NCI-H748 treated with DMSO at 0.1 percent for 48 hours (cell line): Measurements from ENCODE around the gene NFASC.

ENCODE experiments used
- DNase-seq: peaks from one replicate; lab custom pipeline; 2025; lab: John Stamatoyannopoulos, UW

NFASC gene

DNA sequence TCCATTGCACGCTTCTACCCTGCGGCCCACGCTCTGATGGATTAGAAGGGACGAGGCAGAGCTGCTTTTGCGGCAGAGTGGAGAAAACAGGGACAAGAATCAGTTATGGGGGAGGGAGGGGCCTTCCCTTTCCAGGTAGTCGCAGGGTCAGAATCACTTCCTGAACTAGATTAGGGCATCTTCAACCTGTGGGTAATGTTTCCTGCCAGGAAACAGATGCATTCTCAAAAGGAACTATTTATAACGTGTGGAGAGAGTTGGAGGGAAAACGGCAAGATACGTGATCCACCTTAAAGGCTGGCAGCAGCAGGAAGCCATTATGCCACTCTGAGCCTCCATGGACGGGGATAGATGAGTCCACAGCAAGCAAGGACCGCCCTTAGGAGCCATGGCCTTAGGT, 112.5 kb downstream of the NFASC start:
- DNase-seq: no peak

DNA sequence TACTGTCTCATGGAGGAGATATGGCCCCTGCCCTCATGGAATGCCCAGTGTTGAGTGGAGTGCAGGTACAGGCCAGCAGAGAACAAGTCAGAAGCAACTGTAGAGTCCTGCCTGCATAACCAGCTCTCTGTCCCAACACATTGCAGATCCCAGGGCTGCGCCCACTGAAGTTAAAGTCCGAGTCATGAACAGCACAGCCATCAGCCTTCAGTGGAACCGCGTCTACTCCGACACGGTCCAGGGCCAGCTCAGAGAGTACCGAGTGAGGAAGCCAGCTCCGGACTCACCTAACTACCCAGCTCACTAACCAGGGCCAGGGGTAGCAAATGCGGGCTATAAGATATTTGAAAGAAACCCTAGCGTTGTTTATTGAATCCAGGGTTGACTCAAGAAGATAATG, 113.2 kb downstream of the NFASC start:
- no peak for DNase-seq

DNA sequence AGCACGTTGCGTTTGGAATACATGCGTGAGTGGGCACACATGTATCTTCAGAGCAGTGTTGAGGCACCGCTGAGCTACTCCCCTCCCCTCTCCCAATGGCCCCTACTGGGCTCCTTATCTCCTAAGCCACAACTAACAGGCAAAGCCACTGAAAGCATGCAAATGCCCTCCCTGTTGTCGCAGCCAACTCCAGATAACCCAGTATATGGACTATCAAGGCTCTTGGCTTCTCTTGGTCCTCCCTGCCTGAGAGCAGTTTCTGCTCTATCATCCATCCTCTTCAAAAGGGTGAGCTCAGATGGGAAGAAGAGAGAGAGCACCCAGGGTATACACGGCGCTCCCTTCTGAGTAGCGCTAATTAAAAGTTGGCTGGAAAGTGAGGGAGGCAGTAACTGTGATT, 113.8 kb downstream of the NFASC start:
- no peak for DNase-seq

DNA sequence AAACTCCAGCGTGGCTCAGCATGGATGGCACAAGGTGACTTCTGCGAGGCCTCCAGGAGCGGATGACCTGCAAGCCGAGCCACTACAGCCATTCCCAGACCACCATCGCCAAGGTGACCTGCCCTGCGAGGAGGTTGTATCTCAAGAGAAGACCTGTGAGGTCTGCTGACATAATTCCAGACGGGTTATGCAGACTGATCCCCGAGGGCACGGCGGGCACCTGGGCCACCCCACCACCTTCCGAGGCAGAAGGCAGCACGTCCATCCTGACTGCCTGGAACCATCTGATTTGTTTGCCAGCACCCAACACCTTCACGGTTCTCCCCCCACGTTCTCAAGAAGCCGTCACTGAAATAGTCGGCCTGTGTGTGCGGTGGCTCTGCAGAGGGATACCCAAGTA, 115.5 kb downstream of the NFASC start:
- no peak for DNase-seq

DNA sequence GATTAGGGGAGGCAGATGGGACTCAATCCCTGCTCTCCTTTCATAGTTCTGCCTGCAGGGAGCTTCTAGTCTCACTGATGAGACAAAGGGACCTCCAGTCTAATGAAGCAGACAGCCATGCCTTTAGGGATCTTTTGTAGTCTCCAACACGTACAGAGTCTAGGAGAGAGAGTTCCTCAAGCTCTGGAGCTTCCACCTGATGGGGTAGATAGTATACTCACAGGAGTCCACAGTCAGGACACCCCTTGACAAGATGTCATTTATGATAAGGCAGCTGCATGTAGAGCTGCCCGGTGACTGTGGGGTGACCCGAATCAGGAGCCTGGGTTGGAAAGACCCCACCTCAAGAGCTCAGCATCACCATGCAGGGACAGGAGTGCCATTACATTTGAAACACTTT, 117.0 kb downstream of the NFASC start:
- DNase-seq: no peak

DNA sequence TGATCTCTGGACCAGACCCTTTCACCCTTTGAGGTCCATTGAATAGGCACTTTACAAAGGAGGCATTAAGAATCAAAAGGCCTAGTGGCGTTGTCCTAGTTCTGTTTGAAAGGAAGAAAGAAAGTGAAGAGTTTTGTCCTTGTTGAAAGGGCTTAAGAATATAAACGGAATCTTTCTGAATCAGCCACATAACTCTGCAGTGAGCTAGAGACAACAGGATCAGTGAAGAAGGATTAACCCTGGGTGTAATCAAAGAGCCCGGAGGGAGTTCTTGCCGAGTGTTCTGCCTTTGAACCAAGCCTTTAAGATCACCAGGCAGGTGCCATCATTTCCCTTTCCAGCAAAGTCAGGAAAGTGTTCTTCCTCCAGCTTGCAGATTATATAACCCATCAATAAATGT, 117.5 kb downstream of the NFASC start:
- DNase-seq: no peak

DNA sequence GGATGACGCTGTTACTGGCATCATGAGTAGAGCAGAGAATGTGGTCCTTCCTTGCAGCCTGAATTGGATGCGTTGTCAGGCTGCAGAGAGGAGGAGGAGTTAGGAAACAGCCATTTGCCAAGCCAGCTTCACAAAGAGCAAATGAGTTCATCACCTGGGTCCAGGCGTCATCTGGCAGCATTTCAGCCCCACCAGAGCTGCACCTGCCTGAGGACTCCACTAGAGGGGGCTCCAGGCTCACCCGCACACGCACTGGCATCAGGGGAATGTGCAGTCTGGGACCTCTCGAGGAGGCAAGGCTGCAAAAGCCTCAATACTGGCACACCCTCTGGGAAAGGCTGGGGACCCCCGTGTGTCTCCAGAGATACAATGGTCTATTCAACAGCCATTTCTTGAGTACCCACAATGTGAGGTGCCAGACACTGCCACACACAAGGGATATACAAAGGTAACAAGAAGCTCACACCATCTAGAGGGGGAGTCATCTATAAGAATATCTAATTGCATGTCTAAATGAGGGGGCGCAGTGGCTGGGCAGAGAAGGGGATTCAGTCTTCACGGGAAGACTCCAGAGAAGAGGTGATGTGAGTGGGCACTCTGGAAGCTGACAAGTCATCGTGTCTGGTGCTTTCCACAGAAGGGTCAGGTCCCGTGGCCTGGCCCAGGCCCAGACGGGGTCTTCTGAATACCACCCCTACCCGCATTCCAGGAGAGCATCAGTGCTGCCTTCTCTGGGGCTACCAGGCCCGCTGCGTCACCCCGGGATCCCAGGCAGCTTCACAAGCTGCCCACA, 118.8 kb downstream of the NFASC start:
- DNase-seq: peak; percentile 1

DNA sequence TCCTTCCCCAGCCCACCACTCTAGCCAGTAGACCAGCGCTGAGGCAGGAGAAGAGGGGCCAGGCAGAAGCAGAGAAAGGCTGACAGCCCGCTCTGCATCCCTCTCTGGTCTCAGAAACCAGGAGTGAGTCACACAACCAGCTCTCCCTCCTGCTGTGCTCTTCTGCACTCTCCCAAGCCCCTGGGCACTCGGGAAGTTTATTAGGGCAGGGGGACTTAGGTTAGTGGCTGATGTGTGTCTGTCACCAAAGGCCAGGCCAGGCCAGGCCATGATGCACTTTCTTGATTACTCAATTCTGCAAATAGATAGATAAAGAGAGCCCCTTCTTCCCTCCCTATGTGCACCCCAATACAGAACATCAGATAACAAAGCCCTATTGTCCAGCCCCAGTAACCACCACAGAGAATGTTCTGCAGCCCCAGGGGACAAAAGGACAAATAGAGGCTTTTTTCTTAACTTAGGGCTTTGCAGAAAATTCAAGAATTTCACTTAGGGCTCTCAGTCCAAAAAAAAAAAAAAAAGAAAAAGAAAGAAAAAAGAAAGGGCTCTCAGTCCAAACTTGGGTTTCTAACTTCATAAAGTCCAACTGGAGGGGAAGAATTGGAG, 119.5 kb downstream of the NFASC start:
- DNase-seq: no peak

DNA sequence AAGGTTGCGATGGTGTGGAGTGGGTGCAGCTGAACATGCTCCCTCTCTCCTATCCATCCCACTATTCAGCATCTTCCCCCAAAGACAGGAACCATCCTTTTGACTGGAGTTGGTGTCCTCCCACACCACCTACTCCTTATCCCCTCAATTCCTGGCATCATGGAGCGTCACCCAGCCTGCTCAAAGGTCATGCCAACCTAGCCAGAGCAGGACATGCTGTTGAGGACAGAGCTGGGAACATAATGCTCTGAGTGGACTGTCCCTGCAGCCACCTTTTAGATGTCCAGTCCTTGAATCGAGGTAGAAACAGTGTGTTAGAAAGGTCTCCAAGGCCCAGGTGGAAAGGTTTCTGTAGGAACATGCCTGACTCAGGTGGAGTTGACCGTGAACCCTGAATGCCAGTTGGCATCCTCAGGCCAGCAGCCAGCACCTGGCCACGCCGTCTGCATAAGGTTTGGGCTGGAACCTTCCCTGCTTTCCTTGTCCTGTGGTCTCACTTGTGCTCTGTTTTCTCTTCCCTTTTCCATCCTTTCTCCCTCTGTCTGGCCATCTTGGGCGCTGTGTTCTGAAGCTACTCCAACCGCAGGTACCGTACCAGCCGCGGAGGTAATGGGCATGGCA, 120.2 kb downstream of the NFASC start:
- no peak for DNase-seq

DNA sequence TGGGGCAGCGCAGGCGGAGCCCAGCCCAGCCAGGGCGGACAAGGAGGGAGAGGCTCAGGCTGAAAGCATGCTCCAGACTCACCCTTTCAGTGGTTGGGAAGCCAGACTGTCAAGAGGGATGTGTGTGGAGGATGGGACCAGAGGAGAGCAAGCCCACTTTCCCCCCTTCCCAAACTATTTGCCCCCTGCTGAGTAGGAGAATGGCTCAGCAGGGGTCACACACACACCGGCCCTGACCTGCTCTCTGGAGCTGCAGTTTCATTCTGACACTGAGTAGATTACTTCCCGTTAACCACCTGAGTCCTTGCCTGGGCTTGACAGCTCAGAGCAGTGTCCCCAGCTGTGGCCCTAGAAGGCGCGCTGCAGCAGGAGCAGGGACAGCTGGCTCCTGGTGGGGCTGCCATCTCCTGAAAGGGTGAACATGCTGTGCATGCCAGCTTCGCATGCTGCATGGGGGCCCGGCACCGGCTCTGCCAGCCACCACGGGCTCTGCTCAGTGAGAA, 120.7 kb downstream of the NFASC start:
- no peak for DNase-seq

DNA sequence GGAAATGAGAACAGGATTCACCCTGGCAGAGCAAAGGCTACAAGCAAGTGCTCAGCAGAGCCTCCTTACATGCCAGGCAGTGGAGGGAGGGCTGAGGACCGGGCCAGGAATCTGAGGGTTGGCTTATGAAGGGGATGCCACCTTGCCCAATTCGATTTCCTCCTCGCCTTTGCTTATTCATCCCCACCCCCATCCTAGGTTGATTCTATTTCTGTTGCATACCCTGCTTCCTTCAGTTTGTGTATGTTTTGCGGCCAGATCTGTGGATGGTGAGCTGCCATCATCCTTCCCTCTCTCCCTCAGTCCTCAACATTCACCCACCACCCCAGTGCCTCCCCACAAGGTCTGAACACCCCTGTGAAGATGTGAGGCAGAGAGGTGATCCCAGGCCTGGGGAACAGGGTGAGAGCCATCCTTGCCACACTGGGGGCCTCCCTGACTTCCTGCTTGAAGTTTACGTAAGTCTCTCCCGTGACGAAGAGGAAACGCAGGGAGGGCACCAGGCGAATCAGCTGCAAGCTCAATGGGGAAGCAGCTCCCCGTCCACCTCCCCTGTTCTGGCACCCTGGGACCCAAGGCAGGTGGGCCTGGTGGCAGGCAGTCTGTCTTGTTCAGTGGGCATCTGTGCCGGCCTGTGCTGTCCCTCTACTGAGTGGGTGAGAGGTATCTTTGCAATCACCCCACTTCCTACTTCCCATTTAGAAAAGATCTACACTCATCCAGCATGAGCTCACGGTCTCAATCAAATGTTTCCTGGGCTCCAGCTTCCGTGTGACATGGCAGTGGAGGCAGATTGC, 121.7 kb downstream of the NFASC start:
- no peak for DNase-seq

DNA sequence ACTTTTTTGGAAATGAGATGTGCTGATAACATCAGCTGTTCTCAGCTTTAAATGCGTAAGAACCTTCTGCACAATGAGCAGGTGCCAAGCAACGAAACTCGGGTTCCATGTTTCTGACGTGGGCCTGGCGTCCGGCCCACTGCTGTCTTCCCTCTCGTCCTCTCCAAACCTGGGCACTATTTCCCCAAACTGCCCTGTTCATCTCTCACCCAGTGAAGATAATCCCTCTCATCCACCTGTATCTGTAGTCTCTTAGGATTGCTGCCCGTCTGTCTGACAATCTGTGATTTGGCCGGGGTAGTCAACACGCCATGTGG, 122.3 kb downstream of the NFASC start:
- no peak for DNase-seq

DNA sequence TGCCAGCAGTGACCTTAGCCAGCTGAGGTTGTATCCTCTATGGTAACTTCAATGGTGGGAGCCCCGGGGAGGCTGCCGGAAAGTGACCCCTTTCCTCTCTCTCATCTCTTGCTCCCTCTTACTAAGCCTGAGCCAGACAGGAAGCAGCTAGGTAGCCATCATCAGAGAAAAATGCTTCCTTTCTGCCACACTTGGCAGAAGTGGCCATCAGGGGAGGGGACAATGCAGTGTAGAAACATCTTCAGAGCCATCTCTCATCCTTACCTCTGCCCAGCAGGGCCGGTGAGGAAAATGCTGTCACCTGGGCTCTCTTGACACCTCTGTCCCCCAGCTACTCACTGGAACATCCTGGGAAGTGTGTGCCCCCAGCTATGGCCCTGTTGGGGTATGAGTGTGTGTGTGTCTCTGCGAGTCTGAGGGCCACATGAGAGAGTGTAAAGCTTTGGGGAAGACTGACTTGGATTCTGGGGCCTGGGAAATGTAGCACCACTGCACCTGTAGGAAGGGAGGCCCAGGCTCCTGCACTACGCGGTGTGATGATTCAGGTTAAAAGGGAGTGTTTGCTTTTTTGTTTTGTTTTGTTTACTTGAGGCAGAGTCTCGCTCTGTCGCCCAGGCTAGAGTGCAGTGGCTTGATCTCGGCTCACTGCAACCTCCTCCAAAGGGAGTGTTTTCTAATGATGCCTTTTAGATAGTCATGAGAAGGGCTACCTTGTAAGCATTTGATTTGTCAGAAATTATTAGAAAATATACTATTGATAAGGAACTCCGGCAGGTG, 123.6 kb downstream of the NFASC start:
- DNase-seq: no peak

DNA sequence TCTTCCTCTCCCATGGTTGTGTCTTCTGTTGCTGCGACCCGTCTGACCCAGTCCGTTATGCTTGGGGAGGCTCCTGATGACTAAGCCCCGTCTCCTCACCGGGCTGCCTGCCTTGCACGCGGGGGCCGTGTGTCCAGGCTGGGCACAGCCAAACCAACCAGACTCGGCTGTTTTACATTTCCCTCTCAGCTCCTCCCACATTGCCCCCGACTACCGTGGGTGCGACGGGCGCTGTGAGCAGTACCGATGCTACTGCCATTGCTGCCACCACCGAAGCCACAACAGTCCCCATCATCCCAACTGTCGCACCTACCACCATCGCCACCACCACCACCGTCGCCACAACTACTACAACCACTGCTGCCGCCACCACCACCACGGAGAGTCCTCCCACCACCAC, 126.3 kb downstream of the NFASC start:
- DNase-seq: no peak

DNA sequence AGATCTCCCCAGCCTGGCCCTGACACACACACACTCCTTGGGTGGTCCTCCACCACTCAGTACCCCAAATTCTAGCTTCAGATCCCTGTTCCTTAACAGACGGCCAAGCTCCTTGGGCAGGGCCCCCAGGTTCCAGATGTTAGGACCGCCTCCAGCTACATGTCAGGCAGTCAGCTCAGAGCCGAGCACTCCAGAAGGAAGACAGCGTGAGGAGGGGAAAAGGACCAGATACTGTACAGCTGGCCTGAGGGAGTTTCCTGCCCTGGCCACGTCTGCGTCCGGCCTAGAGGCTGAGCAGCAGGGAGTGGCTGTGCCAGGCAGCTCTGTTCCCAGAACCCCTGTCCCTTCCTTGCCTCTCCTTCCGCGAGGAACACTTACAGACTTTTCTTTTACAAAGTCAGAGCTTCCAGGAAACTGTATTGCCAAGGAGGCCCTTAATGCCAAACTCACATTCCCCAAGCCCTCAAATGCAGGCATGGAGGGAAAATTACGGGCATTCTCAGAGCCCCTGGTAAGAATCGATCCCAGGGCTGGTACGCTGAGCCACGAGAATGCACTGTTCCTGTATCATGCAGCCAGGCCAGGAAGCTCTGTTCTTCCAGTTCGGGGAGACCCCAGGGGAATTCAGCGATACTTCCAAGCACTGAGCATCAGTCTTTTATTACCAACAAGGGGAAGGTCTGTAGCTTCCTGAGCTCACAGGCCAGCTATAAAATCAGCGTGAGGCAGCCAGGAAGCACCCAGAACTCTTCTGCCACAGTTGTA, 127.1 kb downstream of the NFASC start:
- DNase-seq: no peak

DNA sequence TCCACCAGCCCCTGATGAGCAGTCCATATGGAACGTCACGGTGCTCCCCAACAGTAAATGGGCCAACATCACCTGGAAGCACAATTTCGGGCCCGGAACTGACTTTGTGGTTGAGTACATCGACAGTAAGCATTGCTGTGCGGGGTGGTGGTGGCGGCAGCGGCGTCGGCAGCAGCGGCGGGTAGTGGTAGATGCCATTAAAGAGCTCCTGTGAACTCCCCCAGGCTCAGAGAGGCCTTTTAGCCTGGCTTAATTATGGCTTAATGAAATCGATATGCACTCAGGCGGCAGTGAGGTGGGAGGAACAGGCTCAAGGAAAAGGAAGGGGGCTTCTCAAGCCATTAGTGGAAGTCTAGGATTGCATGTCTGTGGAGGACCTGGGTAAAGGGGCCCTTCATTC, 130.5 kb downstream of the NFASC start:
- no peak for DNase-seq

DNA sequence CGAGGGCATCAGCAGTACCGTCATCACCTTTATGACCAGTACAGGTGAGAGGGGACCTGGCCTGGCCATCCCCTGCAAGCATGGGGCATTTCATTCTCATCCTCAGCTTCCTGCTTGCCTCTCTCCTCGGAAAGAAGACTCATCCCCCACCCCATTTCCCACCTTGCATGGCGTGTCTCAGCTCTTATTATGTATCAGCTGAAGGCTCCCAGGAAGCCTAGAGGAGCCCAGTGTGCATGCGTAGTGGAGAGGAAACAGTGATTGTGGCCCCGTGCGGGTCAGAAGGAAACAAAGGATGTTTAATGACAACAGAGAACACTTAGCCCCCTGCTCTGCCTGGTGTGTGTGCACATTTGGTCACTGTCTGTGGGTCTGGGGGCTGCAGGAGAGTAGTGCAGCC, 132.0 kb downstream of the NFASC start:
- DNase-seq: no peak

DNA sequence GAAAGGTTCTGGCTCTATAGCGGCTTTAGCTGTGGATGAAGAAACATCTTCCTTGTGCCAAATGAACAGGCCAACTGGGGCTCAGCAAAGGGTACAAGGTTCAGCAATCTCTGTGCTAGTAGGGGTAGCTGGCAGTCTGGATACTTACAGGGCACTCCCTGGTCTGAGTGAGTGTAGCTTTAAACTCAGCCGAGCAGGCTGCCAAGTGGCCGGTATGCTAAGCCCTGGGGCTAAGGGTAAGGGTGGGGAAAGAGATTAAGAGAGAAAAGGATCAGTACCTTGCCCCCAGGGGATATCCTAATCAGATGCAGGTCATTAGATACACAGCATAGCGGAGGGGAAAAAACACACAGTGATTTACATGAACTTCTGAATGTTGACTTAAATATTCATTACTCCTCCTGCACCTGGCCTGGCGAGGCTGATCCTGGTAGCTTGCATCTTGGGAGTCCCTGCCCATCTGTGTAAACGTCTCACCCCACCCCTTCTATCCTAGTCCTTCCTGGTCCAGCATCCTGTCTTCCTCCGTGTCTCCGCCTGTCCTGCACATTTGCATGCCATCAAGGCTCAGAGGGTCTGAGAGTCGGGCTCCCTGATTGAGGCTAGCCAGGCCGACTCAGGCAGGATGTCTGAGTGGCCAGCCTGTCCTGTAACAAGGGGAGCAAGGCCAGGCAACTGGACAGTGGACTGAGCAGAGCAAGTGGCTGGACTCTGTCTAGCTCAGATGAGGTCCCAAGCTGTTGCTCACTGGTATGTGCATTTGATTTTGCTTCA, 132.9 kb downstream of the NFASC start:
- no peak for DNase-seq

DNA sequence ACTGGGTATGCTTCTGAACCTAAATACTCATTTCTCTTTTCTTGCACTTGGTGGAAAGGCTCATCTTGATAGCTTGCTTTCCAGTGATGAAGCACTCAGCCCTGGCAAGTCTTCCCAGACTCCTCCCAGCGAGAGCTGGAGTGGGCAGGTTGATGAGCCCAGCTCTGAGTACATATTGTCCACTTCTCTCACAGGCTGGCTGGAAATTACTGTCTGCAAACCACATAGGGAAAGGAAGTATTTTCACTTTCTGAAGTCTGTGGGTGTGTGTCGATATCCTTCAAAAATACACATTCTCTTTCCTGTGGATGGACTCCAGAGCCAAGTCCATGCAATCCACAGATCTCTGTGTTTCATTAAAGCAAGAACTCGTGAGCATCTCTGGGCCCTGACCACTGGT, 133.7 kb downstream of the NFASC start:
- no peak for DNase-seq

DNA sequence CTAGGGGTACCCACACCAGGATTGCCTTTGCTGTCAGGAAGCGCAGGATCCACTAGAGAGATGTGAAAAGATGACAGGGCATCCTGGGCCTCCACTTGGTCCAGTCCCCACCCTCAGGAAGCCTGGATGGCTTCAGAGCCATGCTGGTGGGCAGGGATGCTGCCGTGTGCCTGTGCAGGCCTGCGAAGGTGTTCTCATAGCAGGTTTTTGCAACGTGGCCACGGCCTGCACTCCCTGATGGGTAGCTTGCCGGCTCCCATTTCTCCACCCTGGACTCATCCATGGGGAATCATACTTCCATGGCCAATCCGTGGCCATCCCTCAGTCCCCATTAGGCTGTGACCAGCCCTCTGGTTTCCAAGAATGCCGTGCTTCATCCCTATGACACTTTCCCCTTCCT, 138.2 kb downstream of the NFASC start:
- DNase-seq: no peak
